ENCODE results near the gene DIPK1B. TPM values are rescaled to one million over a fixed set of nuclear protein-coding genes. Genes with fewer than 3 reads are reported as not detected.

Gene DIPK1B
- total RNA-seq, 1 donor from 2014 or later: 22.4 TPM

DNA sequence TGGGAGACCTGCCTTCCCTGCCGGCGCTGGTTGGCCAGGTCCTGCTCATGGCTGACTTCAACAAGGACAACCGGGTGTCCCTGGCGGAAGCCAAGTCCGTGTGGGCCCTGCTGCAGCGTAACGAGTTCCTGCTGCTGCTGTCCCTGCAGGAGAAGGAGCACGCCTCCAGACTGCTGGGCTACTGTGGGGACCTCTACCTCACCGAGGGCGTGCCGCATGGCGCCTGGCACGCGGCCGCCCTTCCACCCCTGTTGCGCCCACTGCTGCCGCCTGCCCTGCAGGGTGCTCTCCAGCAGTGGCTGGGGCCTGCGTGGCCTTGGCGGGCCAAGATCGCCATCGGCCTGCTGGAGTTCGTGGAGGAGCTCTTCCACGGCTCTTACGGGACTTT is 10.6 kb downstream of the DIPK1B start:
- DNase-seq (ENCODE audit: low read depth): no peak
- no peak overlapping the region for H2AFZ ChIP-seq (ENCODE audit: low read depth, low read length)
- Mint-ChIP-seq H3K36me3 (ENCODE audit: low read depth, unreplicated experiment) (peaks cover 8% of the 10 kb centered on the region), H3K9me3 (ENCODE audit: unreplicated experiment) (no peaks in the 10 kb centered on the region), H3K4me3 (ENCODE audit: unreplicated experiment) (no peak overlapping the region), H3K27ac (ENCODE audit: unreplicated experiment) (no peak overlapping the region), H3K4me1 (ENCODE audit: low read depth, unreplicated experiment) (peaks cover 15% of the 10 kb centered on the region), H3K27me3 (ENCODE audit: low read depth, unreplicated experiment) (no peaks in the 10 kb centered on the region)
- peaks cover 22% of the 10 kb centered on the region for H3K36me3 ChIP-seq (ENCODE audit: insufficient read depth, low read length)
- H4K20me1 ChIP-seq (ENCODE audit: insufficient read depth, low read length): peaks cover 71% of the 10 kb centered on the region
- no peaks in the 10 kb centered on the region for H3K9me3 ChIP-seq (ENCODE audit: insufficient read depth, low read depth, low read length)
- no peak overlapping the region for H3K4me2 ChIP-seq (ENCODE audit: low read length)
- no peaks in the 10 kb centered on the region for H3K27me3 ChIP-seq (ENCODE audit: insufficient read depth, low read length)
- no peak for FAIRE-seq
- H3K27ac ChIP-seq (ENCODE audit: low read depth, low read length): no peak overlapping the region
- H3K79me2 ChIP-seq (ENCODE audit: insufficient read depth, low read length): peaks cover 45% of the 10 kb centered on the region
- H3K9ac ChIP-seq (ENCODE audit: low read length): no peak overlapping the region
- no peak overlapping the region for H3K4me3 ChIP-seq (ENCODE audit: insufficient read depth, low read depth, low read length)
- TF ChIP-seq EZH2 (IDR thresholded peaks at IDR 0.05; ENCODE audit: insufficient read depth, low read length): no peak
- TF ChIP-seq CTCF (IDR thresholded peaks at IDR 0.05; ENCODE audit: insufficient read depth, low read depth, low read length): no peak
- peaks cover 37% of the 10 kb centered on the region for H3K4me1 ChIP-seq (ENCODE audit: insufficient read depth, low read length)

DNA sequence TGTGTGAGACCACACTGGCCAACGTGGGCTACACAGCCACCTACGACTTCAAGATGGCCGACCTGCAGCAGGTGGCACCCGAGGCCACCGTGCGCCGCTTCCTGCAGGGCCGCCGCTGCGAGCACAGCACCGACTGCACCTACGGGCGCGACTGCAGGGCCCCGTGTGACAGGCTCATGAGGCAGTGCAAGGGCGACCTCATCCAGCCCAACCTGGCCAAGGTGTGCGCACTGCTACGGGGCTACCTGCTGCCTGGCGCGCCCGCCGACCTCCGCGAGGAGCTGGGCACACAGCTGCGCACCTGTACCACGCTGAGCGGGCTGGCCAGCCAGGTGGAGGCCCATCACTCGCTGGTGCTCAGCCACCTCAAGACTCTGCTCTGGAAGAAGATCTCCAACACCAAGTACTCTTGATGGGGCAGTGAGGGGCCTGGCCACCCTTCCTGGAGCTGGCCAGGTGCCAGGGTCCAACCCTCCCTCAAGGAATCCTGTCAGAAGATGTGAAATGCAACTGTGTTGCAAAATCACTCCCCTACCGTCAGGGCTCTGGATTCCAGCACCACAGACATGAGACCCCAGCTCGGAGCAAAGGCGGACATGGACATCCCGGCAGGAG is 11.1 kb downstream of the DIPK1B start:
- H3K9me3 Mint-ChIP-seq (ENCODE audit: unreplicated experiment): no peaks in the 10 kb centered on the region
- FAIRE-seq (no peak), DNase-seq (ENCODE audit: low read depth) (no peak)
- peak overlapping the region; percentile 40 for H3K4me3 Mint-ChIP-seq (ENCODE audit: unreplicated experiment)
- H3K79me2 ChIP-seq (ENCODE audit: insufficient read depth, low read length): peaks cover 48% of the 10 kb centered on the region
- no peak overlapping the region for H2AFZ ChIP-seq (ENCODE audit: low read depth, low read length)
- H3K4me1 Mint-ChIP-seq (ENCODE audit: low read depth, unreplicated experiment): peaks cover 15% of the 10 kb centered on the region
- H3K4me1 ChIP-seq (ENCODE audit: insufficient read depth, low read length): peaks cover 39% of the 10 kb centered on the region
- H3K27ac Mint-ChIP-seq (ENCODE audit: unreplicated experiment): peak overlapping the region; percentile 69
- no peaks in the 10 kb centered on the region for H3K27me3 ChIP-seq (ENCODE audit: insufficient read depth, low read length)
- H3K9me3 ChIP-seq (ENCODE audit: insufficient read depth, low read depth, low read length): no peaks in the 10 kb centered on the region
- H3K36me3 ChIP-seq (ENCODE audit: insufficient read depth, low read length): peaks cover 22% of the 10 kb centered on the region
- no peaks in the 10 kb centered on the region for H3K27me3 Mint-ChIP-seq (ENCODE audit: low read depth, unreplicated experiment)
- H4K20me1 ChIP-seq (ENCODE audit: insufficient read depth, low read length): peaks cover 71% of the 10 kb centered on the region
- TF ChIP-seq EZH2 (IDR thresholded peaks at IDR 0.05; ENCODE audit: insufficient read depth, low read length) (no peak), CTCF (IDR thresholded peaks at IDR 0.05; ENCODE audit: insufficient read depth, low read depth, low read length) (no peak)
- no peak overlapping the region for H3K27ac ChIP-seq (ENCODE audit: low read depth, low read length)
- peaks cover 8% of the 10 kb centered on the region for H3K36me3 Mint-ChIP-seq (ENCODE audit: low read depth, unreplicated experiment)
- no peak overlapping the region for H3K4me3 ChIP-seq (ENCODE audit: insufficient read depth, low read depth, low read length)
- no peak overlapping the region for H3K4me2 ChIP-seq (ENCODE audit: low read length)
- no peak overlapping the region for H3K9ac ChIP-seq (ENCODE audit: low read length)

- Histone ChIP-seq H3K79me2 (ENCODE audit: insufficient read depth, low read length) (peaks cover 54% of the 10 kb centered on the region), H3K4me3 (ENCODE audit: insufficient read depth, low read depth, low read length) (no peak overlapping the region), H3K4me1 (ENCODE audit: insufficient read depth, low read length) (peaks cover 41% of the 10 kb centered on the region), H3K27ac (ENCODE audit: low read depth, low read length) (no peak overlapping the region), H4K20me1 (ENCODE audit: insufficient read depth, low read length) (peaks cover 71% of the 10 kb centered on the region), H3K9ac (ENCODE audit: low read length) (no peak overlapping the region), H2AFZ (ENCODE audit: low read depth, low read length) (no peak overlapping the region), H3K27me3 (ENCODE audit: insufficient read depth, low read length) (no peaks in the 10 kb centered on the region), H3K9me3 (ENCODE audit: insufficient read depth, low read depth, low read length) (no peaks in the 10 kb centered on the region), H3K4me2 (ENCODE audit: low read length) (peak overlapping the region; percentile 16), H3K36me3 (ENCODE audit: insufficient read depth, low read length) (peaks cover 22% of the 10 kb centered on the region)
- DNase-seq (ENCODE audit: low read depth) (no peak), FAIRE-seq (no peak)
- peaks cover 15% of the 10 kb centered on the region for H3K4me1 Mint-ChIP-seq (ENCODE audit: low read depth, unreplicated experiment)
- H3K27me3 Mint-ChIP-seq (ENCODE audit: low read depth, unreplicated experiment): no peaks in the 10 kb centered on the region
- H3K27ac Mint-ChIP-seq (ENCODE audit: unreplicated experiment): no peak overlapping the region
- no peaks in the 10 kb centered on the region for H3K9me3 Mint-ChIP-seq (ENCODE audit: unreplicated experiment)
- H3K36me3 Mint-ChIP-seq (ENCODE audit: low read depth, unreplicated experiment): peaks cover 8% of the 10 kb centered on the region
- H3K4me3 Mint-ChIP-seq (ENCODE audit: unreplicated experiment): peak overlapping the region; percentile 67
- TF ChIP-seq EZH2 (IDR thresholded peaks at IDR 0.05; ENCODE audit: insufficient read depth, low read length): no peak
- TF ChIP-seq CTCF (IDR thresholded peaks at IDR 0.05; ENCODE audit: insufficient read depth, low read depth, low read length): no peak
Measured at GRCh38 chr9:136723989-136724388, 11.6 kb downstream of the DIPK1B start.

Data from astrocyte (in vitro differentiated cells and primary cell).